Panc1 (cell line): ENCODE data around the gene ASXL1. TPM values are rescaled to one million over a fixed set of nuclear protein-coding genes. Genes with fewer than 3 reads are reported as not detected.
"Not testable (repeated sequence)": the region's sequence is repeated elsewhere in the genome, so short reads cannot be mapped to it uniquely, and the experiment has no call there.

ENCODE experiments used
- ATAC-seq: fragments of 200-7000 bp; cut with Tn5 transposase; 2 replicates; pipeline ENCODE4 v1.9.1; 2020; ENCODE audit warnings: mild to moderate bottlenecking, moderate library complexity
- BruUV-seq: library from RNA; stranded (reverse); fragments of 400-500 nt; replicated peaks from 2 replicates; lab custom pipeline; 2021; lab: Mats Ljungman, UMichigan
- CTCF ChIA-PET: fragments of 300-600 bp; sonication (Branson Sonifier 250); formaldehyde crosslinking; loops from one replicate; lab custom pipeline; 2022; ENCODE audit warnings: antibody characterized with exemption; lab: Charles Lee
- POLR2A ChIA-PET: fragments of 300-600 bp; sonication (Branson Sonifier 250); formaldehyde crosslinking; loops from one replicate; lab custom pipeline; 2022; ENCODE audit warnings: antibody characterized with exemption; lab: Charles Lee
- DNase-seq: peaks from one replicate; pipeline ENCODE4 v3.0.0-alpha.2; 2010; ENCODE audit warnings: low read depth, low spot score
- H3K27ac ChIP-seq: 2 replicates; pipeline ENCODE4 v1.5.1; 2011; ENCODE audit warnings: mild to moderate bottlenecking, low read length, inconsistent platforms
- H3K27me3 ChIP-seq: fragments of 200-500 bp; sonication (Bioruptor generic); 2 replicates; pipeline ENCODE4 v1.6.0; 2014; ENCODE audit warnings: low read length, inconsistent platforms; ENCODE audit not compliant: control insufficient read depth, insufficient read depth
- H3K36me3 ChIP-seq: fragments of 200-500 bp; sonication (Bioruptor generic); 2 replicates; pipeline ENCODE4 v1.5.1; 2014; ENCODE audit warnings: inconsistent platforms, mild to moderate bottlenecking, low read length, moderate library complexity; ENCODE audit not compliant: control insufficient read depth, insufficient read depth
- H3K4me1 ChIP-seq: 2 replicates; pipeline ENCODE4 v1.5.1; 2011; ENCODE audit warnings: inconsistent platforms, mild to moderate bottlenecking, low read length, moderate library complexity; ENCODE audit not compliant: control insufficient read depth, insufficient read depth
- H3K4me3 ChIP-seq, 2 experiments: 2 replicates each; pipeline ENCODE4 v1.5.1; 2011 to 2012; ENCODE audit warnings: low read depth in 2 of 2, low read length in 2 of 2, mild to moderate bottlenecking in 2 of 2, inconsistent platforms in 1 of 2, moderate library complexity in 1 of 2
- H3K9me3 ChIP-seq: fragments of 200-500 bp; sonication (Bioruptor generic); 2 replicates; pipeline ENCODE4 v1.5.1; 2014; ENCODE audit warnings: low read depth, mild to moderate bottlenecking, inconsistent platforms, low read length, moderate library complexity; ENCODE audit not compliant: control insufficient read depth, insufficient read depth
- POLR2AphosphoS5 ChIP-seq: IDR thresholded peaks from 2 replicates; pipeline ENCODE4 v1.6.1; 2012; ENCODE audit warnings: mild to moderate bottlenecking, low read depth, low read length, moderate library complexity
- SIN3A ChIP-seq: IDR thresholded peaks from 2 replicates; pipeline ENCODE4 v1.6.1; 2012; ENCODE audit warnings: low read depth, mild to moderate bottlenecking, low read length, moderate library complexity, borderline replicate concordance; ENCODE audit not compliant: insufficient read depth
- TCF7L2 ChIP-seq: IDR thresholded peaks from 2 replicates; pipeline ENCODE4 v1.6.1; 2011; ENCODE audit warnings: mild to moderate bottlenecking, low read depth, low read length, inconsistent platforms
- in situ Hi-C: cut with HindIII; loops from 2 replicates; pipeline ENCODE4 v1.10.0; 2016; ENCODE audit warnings: low sequenced_read_pairs, low pct_unique_long_range_greater_than_20kb
- intact Hi-C: fragments of 100-400 bp; cut with micrococcal nuclease; formaldehyde crosslinking; loops from one replicate; pipeline ENCODE4 v1.10.0; 2022; ENCODE audit not compliant: unreplicated experiment
- total RNA-seq: library from RNA; stranded (reverse); gene quantifications from one replicate; pipeline ENCODE4 v1.2.1, GENCODE V29; 2021; ENCODE audit not compliant: unreplicated experiment
- TF ChIP-seq, protein P1 (sequence below), 2 experiments: IDR thresholded peaks; 2 replicates each; pipeline ENCODE4 v1.6.1; 2011 to 2012; ENCODE audit warnings: low read depth in 2 of 2, control low read depth in 1 of 2, low read length in 1 of 2, mild to moderate bottlenecking in 1 of 2, moderate library complexity in 1 of 2; ENCODE audit not compliant: insufficient read depth in 1 of 2
- TF ChIP-seq, protein P2 (sequence below): fragments of 450-650 bp; IDR thresholded peaks from 2 replicates; pipeline ENCODE4 v1.5.1; 2017; ENCODE audit warnings: mild to moderate bottlenecking

Gene ASXL1
- total RNA-seq, 1 experiment from 2014 or later = 205 TPM

DNA sequence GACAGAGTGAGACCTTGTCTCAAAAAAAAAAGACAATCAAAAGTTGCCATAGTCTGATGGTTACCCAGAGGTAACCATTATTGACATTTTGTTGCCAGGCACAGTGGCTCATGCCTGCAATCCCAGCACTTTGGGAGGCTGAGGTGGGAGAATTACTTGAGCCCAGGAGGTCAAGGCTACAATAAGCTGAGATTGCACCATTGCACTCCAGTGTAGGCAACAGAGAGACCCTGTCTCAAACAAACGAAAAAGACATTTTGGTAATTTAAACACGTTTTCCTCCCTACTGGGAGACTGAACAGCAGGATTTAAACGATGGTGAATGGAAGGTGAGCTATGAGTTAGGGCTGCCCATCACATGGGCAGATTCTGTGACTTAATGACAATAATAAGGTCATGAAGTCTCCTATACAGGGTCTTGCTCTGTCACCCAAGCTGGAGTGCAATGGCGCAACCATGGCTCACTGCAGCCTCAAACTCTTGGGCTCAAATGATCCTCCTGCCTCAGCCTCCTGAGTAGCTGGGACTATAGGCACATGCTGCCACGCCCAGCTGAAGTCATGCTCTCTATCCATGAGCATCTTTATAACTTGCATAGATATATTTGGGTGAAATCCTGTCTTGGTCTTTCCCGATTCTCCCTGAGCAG is 4.2 kb upstream of the ASXL1 start:
- in situ Hi-C loops (no loop called here), intact Hi-C loops (no loop called here)
- POLR2A ChIA-PET = no interaction called here
- TF ChIP-seq POLR2AphosphoS5 (no peak), TCF7L2 (no peak), SIN3A (no peak)
- Histone ChIP-seq H3K27ac (peak overlapping the region; percentile 99), H3K4me1 (peaks cover 34% of the 10 kb centered on the region), H3K36me3 (no peaks in the 10 kb centered on the region), H3K4me3 (no peak overlapping the region), H3K27me3 (no peaks in the 10 kb centered on the region), H3K9me3 (no peaks in the 10 kb centered on the region)
- DNase-seq (no peak), ATAC-seq (no peak)
- CTCF ChIA-PET = interaction anchor here (0.6 kb wide), 1 partner anchor 141 kb away, joined by 8 read pairs; no protein-coding TSS in a partner anchor
- no TSS peak for BruUV-seq

- Histone ChIP-seq H3K27ac (peak overlapping the region; percentile 99), H3K36me3 (no peaks in the 10 kb centered on the region), H3K9me3 (no peaks in the 10 kb centered on the region), H3K4me1 (peaks cover 34% of the 10 kb centered on the region), H3K4me3 (no peak overlapping the region), H3K27me3 (no peaks in the 10 kb centered on the region)
- intact Hi-C loops = no loop called here
- TF ChIP-seq TCF7L2 (peak; percentile 71; the same call in 1 of the 2 replicates), SIN3A (no peak), POLR2AphosphoS5 (no peak)
- ChIA-PET POLR2A (no interaction called here), CTCF (no interaction called here)
- no TSS peak for BruUV-seq
- DNase-seq = peak; percentile 89
- in situ Hi-C loops = no loop called here
- peak; percentile 29 for ATAC-seq
Measured at GRCh38 chr20:32354592-32355416, 3.3 kb upstream of the ASXL1 start.

DNA sequence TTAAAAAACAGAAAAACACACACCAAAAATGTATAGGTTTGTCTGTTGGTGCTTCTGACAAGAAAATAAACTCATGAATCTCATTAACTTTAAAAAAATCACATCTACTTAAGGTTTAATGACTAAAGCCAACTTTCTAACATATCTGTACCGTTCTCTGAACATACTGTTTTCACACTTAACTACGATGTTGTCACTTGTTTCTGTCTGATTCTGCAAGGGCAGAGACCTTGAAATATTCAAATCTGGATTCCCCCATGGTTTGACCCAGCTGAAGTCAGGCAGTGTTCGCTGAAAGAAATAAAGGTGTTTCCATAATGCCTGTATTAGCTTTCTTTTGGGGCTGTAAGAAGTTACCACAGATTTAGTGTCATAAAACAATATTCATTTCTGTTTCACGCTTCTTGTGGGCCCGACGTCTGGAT is 2.7 kb upstream of the ASXL1 start:
- DNase-seq (no peak), ATAC-seq (no peak)
- POLR2A ChIA-PET = interaction anchor here (0.7 kb wide), 1 partner anchor 123 kb away, joined by 3 read pairs; no protein-coding TSS in a partner anchor
- no peaks in the 10 kb centered on the region for H3K9me3 ChIP-seq
- no peaks in the 10 kb centered on the region for H3K27me3 ChIP-seq
- no TSS peak for BruUV-seq
- H3K27ac ChIP-seq = peak overlapping the region; percentile 99
- in situ Hi-C loops (no loop called here), intact Hi-C loops (no loop called here)
- H3K36me3 ChIP-seq = no peaks in the 10 kb centered on the region
- CTCF ChIA-PET = no interaction called here
- H3K4me3 ChIP-seq = no peak overlapping the region
- H3K4me1 ChIP-seq = peaks cover 39% of the 10 kb centered on the region
- TF ChIP-seq, protein P1, sequence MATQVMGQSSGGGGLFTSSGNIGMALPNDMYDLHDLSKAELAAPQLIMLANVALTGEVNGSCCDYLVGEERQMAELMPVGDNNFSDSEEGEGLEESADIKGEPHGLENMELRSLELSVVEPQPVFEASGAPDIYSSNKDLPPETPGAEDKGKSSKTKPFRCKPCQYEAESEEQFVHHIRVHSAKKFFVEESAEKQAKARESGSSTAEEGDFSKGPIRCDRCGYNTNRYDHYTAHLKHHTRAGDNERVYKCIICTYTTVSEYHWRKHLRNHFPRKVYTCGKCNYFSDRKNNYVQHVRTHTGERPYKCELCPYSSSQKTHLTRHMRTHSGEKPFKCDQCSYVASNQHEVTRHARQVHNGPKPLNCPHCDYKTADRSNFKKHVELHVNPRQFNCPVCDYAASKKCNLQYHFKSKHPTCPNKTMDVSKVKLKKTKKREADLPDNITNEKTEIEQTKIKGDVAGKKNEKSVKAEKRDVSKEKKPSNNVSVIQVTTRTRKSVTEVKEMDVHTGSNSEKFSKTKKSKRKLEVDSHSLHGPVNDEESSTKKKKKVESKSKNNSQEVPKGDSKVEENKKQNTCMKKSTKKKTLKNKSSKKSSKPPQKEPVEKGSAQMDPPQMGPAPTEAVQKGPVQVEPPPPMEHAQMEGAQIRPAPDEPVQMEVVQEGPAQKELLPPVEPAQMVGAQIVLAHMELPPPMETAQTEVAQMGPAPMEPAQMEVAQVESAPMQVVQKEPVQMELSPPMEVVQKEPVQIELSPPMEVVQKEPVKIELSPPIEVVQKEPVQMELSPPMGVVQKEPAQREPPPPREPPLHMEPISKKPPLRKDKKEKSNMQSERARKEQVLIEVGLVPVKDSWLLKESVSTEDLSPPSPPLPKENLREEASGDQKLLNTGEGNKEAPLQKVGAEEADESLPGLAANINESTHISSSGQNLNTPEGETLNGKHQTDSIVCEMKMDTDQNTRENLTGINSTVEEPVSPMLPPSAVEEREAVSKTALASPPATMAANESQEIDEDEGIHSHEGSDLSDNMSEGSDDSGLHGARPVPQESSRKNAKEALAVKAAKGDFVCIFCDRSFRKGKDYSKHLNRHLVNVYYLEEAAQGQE (IDR thresholded peaks at IDR 0.05; ENCODE audit: insufficient read depth in 1 of 2, low read depth in 2 of 2, low read length in 1 of 2) = no peak
- TF ChIP-seq, protein P2, sequence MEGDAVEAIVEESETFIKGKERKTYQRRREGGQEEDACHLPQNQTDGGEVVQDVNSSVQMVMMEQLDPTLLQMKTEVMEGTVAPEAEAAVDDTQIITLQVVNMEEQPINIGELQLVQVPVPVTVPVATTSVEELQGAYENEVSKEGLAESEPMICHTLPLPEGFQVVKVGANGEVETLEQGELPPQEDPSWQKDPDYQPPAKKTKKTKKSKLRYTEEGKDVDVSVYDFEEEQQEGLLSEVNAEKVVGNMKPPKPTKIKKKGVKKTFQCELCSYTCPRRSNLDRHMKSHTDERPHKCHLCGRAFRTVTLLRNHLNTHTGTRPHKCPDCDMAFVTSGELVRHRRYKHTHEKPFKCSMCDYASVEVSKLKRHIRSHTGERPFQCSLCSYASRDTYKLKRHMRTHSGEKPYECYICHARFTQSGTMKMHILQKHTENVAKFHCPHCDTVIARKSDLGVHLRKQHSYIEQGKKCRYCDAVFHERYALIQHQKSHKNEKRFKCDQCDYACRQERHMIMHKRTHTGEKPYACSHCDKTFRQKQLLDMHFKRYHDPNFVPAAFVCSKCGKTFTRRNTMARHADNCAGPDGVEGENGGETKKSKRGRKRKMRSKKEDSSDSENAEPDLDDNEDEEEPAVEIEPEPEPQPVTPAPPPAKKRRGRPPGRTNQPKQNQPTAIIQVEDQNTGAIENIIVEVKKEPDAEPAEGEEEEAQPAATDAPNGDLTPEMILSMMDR = no peak
- TF ChIP-seq TCF7L2 = 0 out of 2 replicates have a peak, but pooled peaks have one; percentile 32

- in situ Hi-C loops, CTCF ChIA-PET: not testable (repeated sequence)
Measured at GRCh38 chr20:32355907-32356621, 2.1 kb upstream of the ASXL1 start.

More at GRCh38 chr20:32355907-32356621, 2.1 kb upstream of the ASXL1 start:
- H3K4me1 ChIP-seq = peaks cover 46% of the 10 kb centered on the region
- ATAC-seq, H3K9me3 ChIP-seq, H3K36me3 ChIP-seq, intact Hi-C loops, H3K27me3 ChIP-seq, BruUV-seq: not testable (repeated sequence)
- DNase-seq = peak; percentile 33
- POLR2A ChIA-PET = interaction anchor here (0.7 kb wide), 2 partner anchors 64 to 124 kb away, joined by 3 read pairs; no protein-coding TSS in a partner anchor
- peak overlapping the region in 1 of 2 experiments; percentile 81; a peak in 1 of 4 replicates for H3K4me3 ChIP-seq
- peak overlapping the region; percentile 99 for H3K27ac ChIP-seq
